OCI-M1 (cell line): Measurements from ENCODE around the gene PLD4.
"Not testable (repeated sequence)": the region's sequence is repeated elsewhere in the genome, so short reads cannot be mapped to it uniquely, and the experiment has no call there.

ENCODE experiments used
- DNase-seq: peaks from one replicate; lab custom pipeline; 2025; lab: John Stamatoyannopoulos, UW

The PLD4 gene

GRCh38 chr14:104940526-104941150, 16.0 kb downstream of the PLD4 start:
- DNase-seq = no peak

GRCh38 chr14:104941508-104942365, 17.1 kb downstream of the PLD4 start:
- no peak for DNase-seq

- DNase-seq = no peak
Measured at GRCh38 chr14:104942586-104942985, 17.9 kb downstream of the PLD4 start.

GRCh38 chr14:104943216-104944015, 18.7 kb downstream of the PLD4 start:
- DNase-seq = not testable (repeated sequence)

- not testable (repeated sequence) for DNase-seq
Measured at GRCh38 chr14:104944016-104944308, 19.3 kb downstream of the PLD4 start.

- DNase-seq = not testable (repeated sequence)
Measured at GRCh38 chr14:104944436-104945205, 19.9 kb downstream of the PLD4 start.

- DNase-seq = not testable (repeated sequence)
Measured at GRCh38 chr14:104945266-104945665, 20.6 kb downstream of the PLD4 start.

- DNase-seq = not testable (repeated sequence)
Measured at GRCh38 chr14:104945986-104946965, 21.6 kb downstream of the PLD4 start.

GRCh38 chr14:104947201-104947600, 22.5 kb downstream of the PLD4 start:
- not testable (repeated sequence) for DNase-seq

- DNase-seq = not testable (repeated sequence)
Measured at GRCh38 chr14:104947881-104948735, 23.4 kb downstream of the PLD4 start.

- DNase-seq = no peak
Measured at GRCh38 chr14:104948736-104949031, 24.0 kb downstream of the PLD4 start.

- DNase-seq = not testable (repeated sequence)
Measured at GRCh38 chr14:104949406-104949955, 24.8 kb downstream of the PLD4 start.

- no peak for DNase-seq
Measured at GRCh38 chr14:104950021-104950420, 25.3 kb downstream of the PLD4 start.

GRCh38 chr14:104950701-104951100, 26.0 kb downstream of the PLD4 start:
- not testable (repeated sequence) for DNase-seq

- DNase-seq = not testable (repeated sequence)
Measured at GRCh38 chr14:104951863-104952657, 27.4 kb downstream of the PLD4 start.

GRCh38 chr14:104953097-104953496, 28.4 kb downstream of the PLD4 start:
- no peak for DNase-seq

- no peak for DNase-seq
Measured at GRCh38 chr14:104953896-104954656, 29.4 kb downstream of the PLD4 start.
